ENCODE data around the gene ATP5PO.
"Not testable (repeated sequence)": the region's sequence is repeated elsewhere in the genome, so short reads cannot be mapped to it uniquely, and the experiment has no call there.

The ATP5PO gene

GRCh38 chr21:33865996-33866575 is 49.5 kb downstream of the ATP5PO start:
- no peak for DNase-seq

DNA sequence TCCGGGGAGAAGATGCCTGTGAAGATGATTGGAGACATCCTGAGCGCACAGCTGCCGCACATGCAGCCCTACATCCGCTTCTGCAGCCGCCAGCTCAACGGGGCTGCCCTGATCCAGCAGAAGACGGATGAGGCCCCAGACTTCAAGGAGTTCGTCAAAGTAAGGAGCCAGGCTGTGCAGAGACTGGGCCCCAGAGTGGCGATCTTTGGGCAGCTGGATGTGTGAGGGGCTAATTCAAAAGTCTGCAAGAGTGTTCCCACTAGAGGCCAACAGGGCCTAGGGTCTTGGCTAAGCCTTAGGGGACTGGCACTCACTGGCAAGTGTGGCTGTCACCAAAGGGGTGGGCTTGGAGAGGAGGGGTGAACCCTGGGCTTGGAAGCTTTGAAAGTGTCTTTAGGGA is 50.4 kb downstream of the ATP5PO start:
- DNase-seq: no peak

- no peak for DNase-seq
Observed at GRCh38 chr21:33864150-33864549, 51.5 kb downstream of the ATP5PO start.

- not testable (repeated sequence) for DNase-seq
Observed at GRCh38 chr21:33863191-33863590, 52.4 kb downstream of the ATP5PO start.

- no peak for DNase-seq
Observed at GRCh38 chr21:33861125-33861524, 54.5 kb downstream of the ATP5PO start.

- DNase-seq: no peak
Observed at GRCh38 chr21:33860332-33860879, 55.2 kb downstream of the ATP5PO start.

GRCh38 chr21:33859373-33860102 is 56.1 kb downstream of the ATP5PO start:
- DNase-seq: no peak

DNA sequence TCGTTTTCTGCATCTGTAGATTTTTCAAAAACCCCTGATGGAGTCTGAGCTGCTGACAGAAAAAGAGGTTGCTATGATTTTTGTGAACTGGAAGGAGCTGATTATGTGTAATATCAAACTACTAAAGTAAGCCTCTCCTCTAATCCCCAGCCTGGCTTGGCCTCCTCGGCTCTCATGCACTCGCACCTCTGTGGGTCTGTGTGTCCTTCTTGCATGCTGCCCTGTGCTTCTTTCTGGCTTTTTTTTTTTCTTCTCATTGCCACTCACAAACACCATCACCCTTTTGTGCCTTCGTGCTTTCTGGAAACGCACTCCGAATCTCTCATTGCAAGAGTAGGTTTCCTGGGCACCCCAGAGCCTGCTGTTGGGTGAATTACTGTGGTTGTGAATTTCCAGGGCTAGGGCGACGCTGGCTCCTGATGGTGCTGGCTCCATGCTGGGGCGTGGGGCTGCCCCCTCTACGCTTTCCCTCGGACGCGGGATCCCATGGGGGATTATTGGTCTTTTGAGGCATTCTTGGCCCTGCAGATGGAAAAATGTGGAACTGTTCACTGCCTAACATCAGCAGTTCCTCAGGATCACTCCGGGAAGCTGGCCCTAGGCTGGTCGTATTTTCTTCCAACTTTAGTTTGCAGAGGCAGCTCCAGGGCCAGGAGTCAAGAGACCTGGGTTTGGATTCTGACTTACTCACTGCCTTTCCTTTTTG is 56.8 kb downstream of the ATP5PO start:
- DNase-seq: no peak

DNA sequence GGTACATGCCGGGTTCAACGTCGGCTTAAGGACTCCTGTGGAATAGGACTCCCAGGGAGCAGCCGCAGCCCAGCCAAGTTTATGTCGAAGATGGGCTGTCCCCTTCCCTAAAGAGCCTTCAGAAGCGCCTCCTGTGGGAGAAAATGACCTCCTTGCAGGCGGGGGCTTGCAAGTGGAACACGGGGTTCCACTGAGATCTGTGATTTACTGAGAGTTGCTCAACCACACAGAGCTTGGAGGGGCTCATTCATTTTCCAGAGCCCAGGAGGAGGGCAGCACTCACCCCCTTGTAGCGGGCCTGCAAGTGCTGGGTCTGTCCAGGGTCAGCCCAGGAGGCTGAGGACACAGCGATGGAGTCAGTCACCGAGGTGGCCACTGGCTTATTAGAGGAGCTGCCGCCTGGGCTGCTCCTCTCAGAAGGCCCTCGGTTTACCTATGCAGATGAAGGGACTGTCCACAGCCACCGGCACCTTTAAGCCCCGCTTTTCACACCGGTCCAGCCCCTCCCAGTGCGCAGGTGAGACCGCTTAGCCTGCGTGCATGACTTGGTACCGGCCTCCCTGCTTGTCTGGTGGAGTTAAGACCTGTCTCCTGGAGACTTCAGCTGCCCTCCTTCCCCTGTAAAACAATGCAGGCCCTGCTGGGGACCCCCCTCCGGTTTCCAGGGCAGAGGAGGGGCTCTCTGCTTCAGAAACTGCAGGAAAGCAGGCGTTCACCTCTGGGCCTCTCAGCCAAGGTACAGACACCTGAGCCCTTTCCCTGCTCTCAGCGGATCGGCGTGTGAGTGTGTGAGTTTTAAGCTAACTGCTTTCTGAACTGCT is 57.5 kb downstream of the ATP5PO start:
- DNase-seq: no peak

- no peak for DNase-seq
Observed at GRCh38 chr21:33856893-33857527, 58.6 kb downstream of the ATP5PO start.

- no peak for DNase-seq
Observed at GRCh38 chr21:33855190-33855589, 60.4 kb downstream of the ATP5PO start.

DNA sequence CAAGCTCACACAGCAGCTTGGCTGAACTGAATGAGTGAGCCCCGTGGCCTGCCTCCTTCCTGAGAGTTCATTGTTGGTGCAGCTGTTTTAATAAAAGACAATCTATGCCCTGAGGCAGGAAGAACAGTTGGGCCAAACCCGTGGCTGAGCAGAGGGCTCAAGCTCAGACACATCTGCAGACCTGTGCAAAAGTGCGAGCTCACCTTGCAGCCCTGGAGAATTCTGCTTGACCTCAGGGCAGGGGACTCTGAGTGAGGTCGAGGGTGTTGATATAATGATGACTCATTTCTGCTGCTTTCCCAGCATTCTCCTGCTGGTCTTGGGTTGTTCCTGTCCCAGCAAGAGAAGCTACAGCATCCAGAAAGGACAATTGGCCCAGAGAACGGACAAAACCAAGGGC is 61.0 kb downstream of the ATP5PO start:
- no peak for DNase-seq

All from CD4-positive, alpha-beta T cell treated with Interleukin-15 for 1 hour (primary cell).